ENCODE data around the gene AEBP1.
A peak's percentile ranks its signal among the peaks of the same experiment; 100 is the strongest.
"Not testable (repeated sequence)": the region's sequence is repeated elsewhere in the genome, so short reads cannot be mapped to it uniquely, and the experiment has no call there.

The AEBP1 gene

DNA sequence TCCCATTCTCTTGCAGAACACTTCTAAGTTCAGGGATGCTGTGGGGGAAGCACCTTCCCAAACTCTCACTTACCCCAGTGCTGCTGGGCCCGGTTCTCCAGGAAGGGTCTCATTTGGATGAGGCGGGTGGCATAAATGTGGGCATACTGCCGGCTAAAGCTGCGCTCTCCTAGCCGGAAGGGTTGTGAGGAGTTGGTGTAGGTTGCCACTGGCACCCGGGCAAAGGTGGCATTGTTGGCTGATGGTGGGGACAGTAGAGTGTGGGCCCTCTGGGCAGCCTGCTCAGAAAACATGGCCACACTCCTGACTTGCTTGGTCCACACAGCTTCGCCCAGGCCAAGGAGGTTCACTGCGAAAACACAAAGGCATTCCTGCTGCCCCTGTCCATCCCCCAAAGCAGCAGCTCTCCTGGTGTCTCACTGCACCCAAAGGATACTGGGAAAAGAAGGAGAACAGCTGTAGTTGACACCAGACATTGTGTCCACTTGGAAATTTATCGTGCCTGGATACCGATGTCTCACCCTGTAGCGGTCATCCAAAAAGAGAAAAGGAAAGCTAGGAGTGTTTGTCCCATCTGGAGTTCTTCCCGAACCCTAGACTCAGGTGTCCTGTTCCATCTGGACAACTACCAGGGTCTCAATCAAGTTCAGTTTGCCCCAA is 17.7 kb downstream of the AEBP1 start:
- no peak for DNase-seq

DNA sequence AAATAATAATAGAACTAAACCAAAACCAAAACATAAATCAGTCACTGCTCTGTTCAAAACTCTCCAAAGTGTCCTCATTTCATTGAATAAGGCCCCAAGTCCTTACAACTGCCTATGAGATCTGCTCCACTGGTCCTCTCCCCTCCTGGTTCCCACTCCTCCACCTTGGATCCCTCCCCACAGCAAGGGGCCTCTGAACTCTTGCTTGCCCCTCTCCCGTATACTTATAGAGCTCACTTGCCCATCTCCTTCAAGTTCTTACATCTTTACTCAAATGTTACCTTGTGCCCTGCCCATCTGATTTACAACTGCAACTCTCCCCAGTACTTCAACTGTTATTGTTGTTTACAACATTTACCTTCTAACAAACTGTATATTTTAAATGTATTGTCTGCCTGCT is 18.4 kb downstream of the AEBP1 start:
- no peak for DNase-seq

GRCh38 chr7:44123190-44124003 is 19.3 kb downstream of the AEBP1 start, which contains the start of gene POLD2:
POLD2 (minus strand) TSS chr7:44123548; CDS start chr7:44122053, 1,495 bp downstream.
- DNase-seq: peak; percentile 95

GRCh38 chr7:44124822-44125202 is 20.7 kb downstream of the AEBP1 start:
- no peak for DNase-seq

GRCh38 chr7:44126574-44126973 is 22.4 kb downstream of the AEBP1 start:
- DNase-seq: not testable (repeated sequence)

DNA sequence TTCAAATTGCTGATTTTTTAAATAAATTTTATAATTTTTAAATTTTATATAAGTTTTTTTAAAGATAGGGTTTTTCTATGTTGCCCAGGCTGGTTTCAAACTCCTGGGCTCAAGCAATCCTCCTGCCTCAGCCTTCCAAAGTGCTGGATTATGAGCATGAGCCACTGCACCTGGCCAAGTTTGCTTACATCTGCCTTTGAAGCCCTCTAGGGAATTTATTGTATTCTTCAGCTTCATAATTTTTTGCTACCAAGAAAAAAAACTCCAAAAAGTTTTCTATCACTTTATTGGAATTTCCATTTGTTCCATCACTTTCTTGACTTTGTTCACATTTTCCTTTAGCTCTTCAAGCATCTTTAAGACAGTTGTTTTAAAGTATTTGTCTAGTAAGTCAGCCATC is 23.0 kb downstream of the AEBP1 start:
- DNase-seq: no peak

GRCh38 chr7:44128721-44129582 is 24.8 kb downstream of the AEBP1 start:
- no peak for DNase-seq

GRCh38 chr7:44131173-44132029 is 27.3 kb downstream of the AEBP1 start:
- no peak for DNase-seq

GRCh38 chr7:44132039-44132438 is 27.9 kb downstream of the AEBP1 start:
- no peak for DNase-seq

GRCh38 chr7:44133295-44133694 is 29.1 kb downstream of the AEBP1 start:
- no peak for DNase-seq

DNA sequence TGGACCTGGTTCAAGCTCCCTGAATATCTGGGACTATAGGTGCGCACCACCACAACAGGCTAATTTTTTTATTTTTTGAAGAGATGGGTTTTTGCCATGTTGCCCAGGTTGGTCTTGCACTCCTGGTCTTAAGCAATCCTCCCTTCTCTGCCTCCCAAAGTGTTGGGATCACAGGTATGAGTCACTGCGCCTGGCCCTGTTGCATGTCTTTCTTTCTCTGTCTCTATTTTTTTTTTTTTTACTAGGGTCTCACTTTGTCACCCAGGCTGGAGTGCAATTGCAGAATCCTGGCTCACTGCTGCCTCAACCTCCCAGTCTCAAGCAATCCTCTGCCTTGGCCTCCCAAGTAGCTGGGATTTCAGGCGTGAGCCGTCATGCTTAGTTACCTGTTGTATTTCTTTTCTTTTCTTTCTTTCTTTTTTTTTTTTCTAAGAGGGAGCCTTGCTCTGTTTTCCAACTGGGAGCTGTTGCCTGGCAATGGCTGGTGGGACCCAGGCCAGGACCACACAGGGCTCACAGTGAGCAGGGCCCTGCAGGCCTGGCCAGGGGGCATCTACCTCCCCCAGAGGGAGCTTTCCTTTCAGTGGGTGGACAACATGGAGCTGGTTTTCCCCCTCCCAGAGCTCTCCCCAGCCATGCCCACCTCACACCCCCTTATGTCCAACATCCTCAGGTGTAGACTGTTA is 30.9 kb downstream of the AEBP1 start:
- DNase-seq: no peak

GRCh38 chr7:44136731-44137130 is 32.6 kb downstream of the AEBP1 start:
- DNase-seq: no peak

GRCh38 chr7:44138698-44139097 is 34.6 kb downstream of the AEBP1 start:
- no peak for DNase-seq

- no peak for DNase-seq
Measured at GRCh38 chr7:44139311-44140010, 35.3 kb downstream of the AEBP1 start.

GRCh38 chr7:44140341-44140740 is 36.2 kb downstream of the AEBP1 start:
- DNase-seq: no peak

DNA sequence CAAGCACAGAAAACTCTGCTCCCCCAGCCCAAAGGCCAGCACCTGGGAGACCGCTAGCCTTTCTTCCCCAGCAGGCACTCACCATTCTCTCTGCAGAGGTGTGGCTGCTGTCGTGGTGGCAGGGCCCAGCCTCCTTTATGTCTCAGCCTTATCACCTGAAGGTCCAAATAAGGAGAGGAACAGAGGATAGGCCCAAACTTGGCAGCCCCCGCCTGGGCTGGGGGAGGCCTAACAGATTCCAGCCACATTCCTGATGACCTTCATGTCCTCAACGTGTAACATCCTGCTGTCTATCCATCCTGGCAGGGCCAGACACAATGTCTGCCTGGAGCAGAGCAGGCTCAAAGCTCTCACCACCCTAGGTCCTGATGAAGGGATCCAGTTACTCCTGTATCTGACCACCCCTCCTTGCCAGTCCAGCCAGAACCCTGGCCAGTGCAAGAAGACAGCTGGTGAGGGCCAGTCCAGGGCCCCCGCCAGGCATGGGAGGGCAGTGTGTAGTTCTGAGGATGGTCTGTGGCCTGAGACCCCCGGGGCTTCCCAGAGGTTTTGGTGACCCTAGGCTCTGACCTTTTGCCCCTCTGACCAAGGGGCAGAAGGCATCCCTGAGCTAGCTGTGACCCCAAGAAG is 37.2 kb downstream of the AEBP1 start, which contains the start of gene MYL7:
Gene MYL7 (minus strand): TSS at position 112 of the 630 bp plus-strand sequence. CDS start 27 bp downstream, at position 85.
- no peak for DNase-seq

GRCh38 chr7:44142028-44142427 is 37.9 kb downstream of the AEBP1 start:
- no peak for DNase-seq

- no peak for DNase-seq
Measured at GRCh38 chr7:44143646-44144250, 39.6 kb downstream of the AEBP1 start.

- DNase-seq: no peak
Measured at GRCh38 chr7:44144426-44144967, 40.4 kb downstream of the AEBP1 start.

Measured in NCI-H2107 (cell line).